GM12878 (cell line): Measurements from ENCODE around the gene HEG1.

Experiments
- ATF7 ChIP-seq: fragments of 450-650 bp; IDR thresholded peaks from 2 replicates; pipeline ENCODE4 v1.6.1; 2016; ENCODE audit warnings: low read depth, mild to moderate bottlenecking
- CEBPB ChIP-seq, 2 experiments: fragments of 150-350 bp in 1 of 2; IDR thresholded peaks; 2 replicates each; pipeline ENCODE4 v1.6.1; 2012 to 2014; ENCODE audit warnings: low read depth in 2 of 2, low read length in 2 of 2, borderline replicate concordance in 1 of 2, inconsistent platforms in 1 of 2
- EP300 ChIP-seq, 2 experiments: fragments of 150-350 bp in 1 of 2; IDR thresholded peaks; 2 replicates each; pipeline ENCODE4 v1.6.1; 2011 to 2012; ENCODE audit warnings: low read depth in 2 of 2, low read length in 2 of 2, borderline replicate concordance in 1 of 2, improper control_type of control experiment in 1 of 2, inconsistent platforms in 1 of 2; ENCODE audit not compliant: control insufficient read depth in 1 of 2
- EZH2 ChIP-seq: IDR thresholded peaks from 2 replicates; pipeline ENCODE4 v1.6.1; 2012; ENCODE audit warnings: low read depth, mild to moderate bottlenecking, control low read depth, inconsistent platforms, low read length, borderline replicate concordance; ENCODE audit not compliant: control insufficient read depth
- NFYB ChIP-seq: IDR thresholded peaks from 2 replicates; pipeline ENCODE4 v1.6.1; 2011; ENCODE audit warnings: low read depth, mild to moderate bottlenecking, low read length, improper control_type of control experiment, moderate library complexity; ENCODE audit not compliant: insufficient read depth
- NR2C2 ChIP-seq: IDR thresholded peaks from 2 replicates; pipeline ENCODE4 v1.6.1; 2011; ENCODE audit warnings: borderline replicate concordance, low read depth; ENCODE audit not compliant: control insufficient read depth, insufficient read length
- POLR2AphosphoS5 ChIP-seq: IDR thresholded peaks from 2 replicates; pipeline ENCODE4 v1.6.1; 2011; ENCODE audit warnings: mild to moderate bottlenecking, low read length, inconsistent platforms
- SMC3 ChIP-seq: IDR thresholded peaks from 2 replicates; pipeline ENCODE4 v1.6.1; 2011; ENCODE audit warnings: low read length, improper control_type of control experiment, borderline replicate concordance
- SRF ChIP-seq, 2 experiments: IDR thresholded peaks; 2 replicates each; pipeline ENCODE4 v1.6.1; 2011; ENCODE audit warnings: low read depth in 2 of 2, low read length in 2 of 2, mild to moderate bottlenecking in 1 of 2, moderate library complexity in 1 of 2
- YY1 ChIP-seq: IDR thresholded peaks from 2 replicates; pipeline ENCODE4 v1.6.1; 2011; ENCODE audit warnings: low read depth, mild to moderate bottlenecking, low read length
- ZBED1 ChIP-seq: IDR thresholded peaks from 2 replicates; pipeline ENCODE4 v1.6.1; 2016; ENCODE audit warnings: borderline replicate concordance
- TF ChIP-seq, protein P1 (sequence below), 3 experiments: IDR thresholded peaks in 2 of 3; conservative IDR thresholded peaks in 1 of 3; 2 replicates each; pipeline ENCODE4 v1.5.1; 2011; ENCODE audit warnings: low read depth in 3 of 3, low read length in 3 of 3, mild to moderate bottlenecking in 3 of 3, control low read depth in 2 of 3, moderate library complexity in 2 of 3, inconsistent platforms in 1 of 3, mixed read lengths in 1 of 3; ENCODE audit not compliant: control insufficient read depth in 2 of 3, insufficient read depth in 1 of 3; ENCODE audit errors: extremely low read depth in 1 of 3
- TF ChIP-seq, protein P2 (sequence below): fragments of 450-650 bp; IDR thresholded peaks from 2 replicates; pipeline ENCODE4 v1.6.1; 2017; ENCODE audit warnings: mild to moderate bottlenecking, moderate library complexity
- TF ChIP-seq, protein P3 (sequence below): fragments of 450-650 bp; formaldehyde crosslinking; IDR thresholded peaks from 2 replicates; pipeline ENCODE4 v1.4.0; 2020; ENCODE audit warnings: mild to moderate bottlenecking, moderate library complexity

DNA sequence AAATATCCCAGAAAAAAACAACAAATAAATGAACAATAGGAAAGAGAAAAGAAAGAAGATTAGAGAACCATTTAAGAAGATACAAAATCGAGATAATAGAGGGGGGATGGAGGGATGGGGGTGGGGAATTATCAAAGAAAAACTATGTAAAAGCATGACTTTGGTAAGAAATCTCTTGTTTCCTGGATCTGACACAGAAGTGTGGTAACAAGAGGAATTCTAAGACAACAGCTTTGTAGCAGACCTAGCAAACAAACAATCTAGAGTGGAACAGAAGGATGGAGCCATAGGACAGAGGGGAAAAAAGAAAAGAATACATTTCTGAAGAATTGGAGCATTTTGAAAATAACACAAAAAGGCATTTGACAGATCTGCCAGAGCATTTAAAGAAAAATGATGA, 49.3 kb upstream of the HEG1 start:
- TF ChIP-seq SRF (IDR thresholded peaks at IDR 0.05; ENCODE audit: low read depth in 2 of 2, low read length in 2 of 2) (no peak), ZBED1 (no peak), SMC3 (no peak), CEBPB (IDR thresholded peaks at IDR 0.05; ENCODE audit: borderline replicate concordance in 1 of 2, low read depth in 2 of 2, low read length in 2 of 2) (no peak), ATF7 (no peak), YY1 (no peak), EZH2 (no peak), NFYB (no peak), POLR2AphosphoS5 (no peak), EP300 (IDR thresholded peaks at IDR 0.05; ENCODE audit: borderline replicate concordance in 1 of 2, control insufficient read depth in 1 of 2, low read depth in 2 of 2, low read length in 2 of 2) (no peak), NR2C2 (no peak)
- TF ChIP-seq, protein P1, sequence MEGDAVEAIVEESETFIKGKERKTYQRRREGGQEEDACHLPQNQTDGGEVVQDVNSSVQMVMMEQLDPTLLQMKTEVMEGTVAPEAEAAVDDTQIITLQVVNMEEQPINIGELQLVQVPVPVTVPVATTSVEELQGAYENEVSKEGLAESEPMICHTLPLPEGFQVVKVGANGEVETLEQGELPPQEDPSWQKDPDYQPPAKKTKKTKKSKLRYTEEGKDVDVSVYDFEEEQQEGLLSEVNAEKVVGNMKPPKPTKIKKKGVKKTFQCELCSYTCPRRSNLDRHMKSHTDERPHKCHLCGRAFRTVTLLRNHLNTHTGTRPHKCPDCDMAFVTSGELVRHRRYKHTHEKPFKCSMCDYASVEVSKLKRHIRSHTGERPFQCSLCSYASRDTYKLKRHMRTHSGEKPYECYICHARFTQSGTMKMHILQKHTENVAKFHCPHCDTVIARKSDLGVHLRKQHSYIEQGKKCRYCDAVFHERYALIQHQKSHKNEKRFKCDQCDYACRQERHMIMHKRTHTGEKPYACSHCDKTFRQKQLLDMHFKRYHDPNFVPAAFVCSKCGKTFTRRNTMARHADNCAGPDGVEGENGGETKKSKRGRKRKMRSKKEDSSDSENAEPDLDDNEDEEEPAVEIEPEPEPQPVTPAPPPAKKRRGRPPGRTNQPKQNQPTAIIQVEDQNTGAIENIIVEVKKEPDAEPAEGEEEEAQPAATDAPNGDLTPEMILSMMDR (IDR thresholded peaks at IDR 0.05 in 2 of 3, conservative IDR thresholded peaks at IDR 0.05 in 1 of 3; ENCODE audit: control insufficient read depth in 2 of 3, extremely low read depth in 1 of 3, insufficient read depth in 1 of 3, low read depth in 3 of 3, low read length in 3 of 3), result no peak
- TF ChIP-seq, protein P2, sequence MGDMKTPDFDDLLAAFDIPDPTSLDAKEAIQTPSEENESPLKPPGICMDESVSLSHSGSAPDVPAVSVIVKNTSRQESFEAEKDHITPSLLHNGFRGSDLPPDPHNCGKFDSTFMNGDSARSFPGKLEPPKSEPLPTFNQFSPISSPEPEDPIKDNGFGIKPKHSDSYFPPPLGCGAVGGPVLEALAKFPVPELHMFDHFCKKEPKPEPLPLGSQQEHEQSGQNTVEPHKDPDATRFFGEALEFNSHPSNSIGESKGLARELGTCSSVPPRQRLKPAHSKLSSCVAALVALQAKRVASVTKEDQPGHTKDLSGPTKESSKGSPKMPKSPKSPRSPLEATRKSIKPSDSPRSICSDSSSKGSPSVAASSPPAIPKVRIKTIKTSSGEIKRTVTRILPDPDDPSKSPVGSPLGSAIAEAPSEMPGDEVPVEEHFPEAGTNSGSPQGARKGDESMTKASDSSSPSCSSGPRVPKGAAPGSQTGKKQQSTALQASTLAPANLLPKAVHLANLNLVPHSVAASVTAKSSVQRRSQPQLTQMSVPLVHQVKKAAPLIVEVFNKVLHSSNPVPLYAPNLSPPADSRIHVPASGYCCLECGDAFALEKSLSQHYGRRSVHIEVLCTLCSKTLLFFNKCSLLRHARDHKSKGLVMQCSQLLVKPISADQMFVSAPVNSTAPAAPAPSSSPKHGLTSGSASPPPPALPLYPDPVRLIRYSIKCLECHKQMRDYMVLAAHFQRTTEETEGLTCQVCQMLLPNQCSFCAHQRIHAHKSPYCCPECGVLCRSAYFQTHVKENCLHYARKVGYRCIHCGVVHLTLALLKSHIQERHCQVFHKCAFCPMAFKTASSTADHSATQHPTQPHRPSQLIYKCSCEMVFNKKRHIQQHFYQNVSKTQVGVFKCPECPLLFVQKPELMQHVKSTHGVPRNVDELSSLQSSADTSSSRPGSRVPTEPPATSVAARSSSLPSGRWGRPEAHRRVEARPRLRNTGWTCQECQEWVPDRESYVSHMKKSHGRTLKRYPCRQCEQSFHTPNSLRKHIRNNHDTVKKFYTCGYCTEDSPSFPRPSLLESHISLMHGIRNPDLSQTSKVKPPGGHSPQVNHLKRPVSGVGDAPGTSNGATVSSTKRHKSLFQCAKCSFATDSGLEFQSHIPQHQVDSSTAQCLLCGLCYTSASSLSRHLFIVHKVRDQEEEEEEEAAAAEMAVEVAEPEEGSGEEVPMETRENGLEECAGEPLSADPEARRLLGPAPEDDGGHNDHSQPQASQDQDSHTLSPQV, result no peak
- TF ChIP-seq, protein P3, sequence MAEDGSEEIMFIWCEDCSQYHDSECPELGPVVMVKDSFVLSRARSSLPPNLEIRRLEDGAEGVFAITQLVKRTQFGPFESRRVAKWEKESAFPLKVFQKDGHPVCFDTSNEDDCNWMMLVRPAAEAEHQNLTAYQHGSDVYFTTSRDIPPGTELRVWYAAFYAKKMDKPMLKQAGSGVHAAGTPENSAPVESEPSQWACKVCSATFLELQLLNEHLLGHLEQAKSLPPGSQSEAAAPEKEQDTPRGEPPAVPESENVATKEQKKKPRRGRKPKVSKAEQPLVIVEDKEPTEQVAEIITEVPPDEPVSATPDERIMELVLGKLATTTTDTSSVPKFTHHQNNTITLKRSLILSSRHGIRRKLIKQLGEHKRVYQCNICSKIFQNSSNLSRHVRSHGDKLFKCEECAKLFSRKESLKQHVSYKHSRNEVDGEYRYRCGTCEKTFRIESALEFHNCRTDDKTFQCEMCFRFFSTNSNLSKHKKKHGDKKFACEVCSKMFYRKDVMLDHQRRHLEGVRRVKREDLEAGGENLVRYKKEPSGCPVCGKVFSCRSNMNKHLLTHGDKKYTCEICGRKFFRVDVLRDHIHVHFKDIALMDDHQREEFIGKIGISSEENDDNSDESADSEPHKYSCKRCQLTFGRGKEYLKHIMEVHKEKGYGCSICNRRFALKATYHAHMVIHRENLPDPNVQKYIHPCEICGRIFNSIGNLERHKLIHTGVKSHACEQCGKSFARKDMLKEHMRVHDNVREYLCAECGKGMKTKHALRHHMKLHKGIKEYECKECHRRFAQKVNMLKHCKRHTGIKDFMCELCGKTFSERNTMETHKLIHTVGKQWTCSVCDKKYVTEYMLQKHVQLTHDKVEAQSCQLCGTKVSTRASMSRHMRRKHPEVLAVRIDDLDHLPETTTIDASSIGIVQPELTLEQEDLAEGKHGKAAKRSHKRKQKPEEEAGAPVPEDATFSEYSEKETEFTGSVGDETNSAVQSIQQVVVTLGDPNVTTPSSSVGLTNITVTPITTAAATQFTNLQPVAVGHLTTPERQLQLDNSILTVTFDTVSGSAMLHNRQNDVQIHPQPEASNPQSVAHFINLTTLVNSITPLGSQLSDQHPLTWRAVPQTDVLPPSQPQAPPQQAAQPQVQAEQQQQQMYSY (CRISPR knock-in tag), result no peak
